IMR-90 (cell line): ENCODE results near the gene PPP1R9B. TPM values are rescaled to one million over a fixed set of nuclear protein-coding genes. Genes with fewer than 3 reads are reported as not detected.

Experiments used
- ATAC-seq: fragments of 200-7000 bp; cut with Tn5 transposase; 2 replicates; pipeline ENCODE4 v1.9.1; 2020; ENCODE audit warnings: low read depth, mild to moderate bottlenecking, moderate library complexity
- BruUV-seq: library from RNA; stranded (reverse); fragments of 400-500 nt; replicated peaks from 2 replicates; lab custom pipeline; 2021; lab: Mats Ljungman, UMichigan
- CTCF ChIA-PET: fragments of 300-600 bp; formaldehyde crosslinking; extraction: SDS; loops from one replicate; lab custom pipeline; 2021; ENCODE audit warnings: antibody characterized with exemption; lab: Yijun Ruan, JAX
- POLR2A ChIA-PET: fragments of 300-600 bp; sonication (Branson Sonifier 250); formaldehyde crosslinking; loops from one replicate; lab custom pipeline; 2022; ENCODE audit warnings: antibody characterized with exemption; ENCODE audit not compliant: unreplicated experiment; lab: Charles Lee
- DNase-seq: peaks from one replicate; pipeline ENCODE4 v3.0.0; 2013
- H2AFZ ChIP-seq: replicated peaks from 2 replicates; pipeline ENCODE3; 2013; ENCODE audit warnings: low read length, mild to moderate bottlenecking; ENCODE audit not compliant: poor library complexity
- H2AK5ac ChIP-seq: 2 replicates; pipeline ENCODE4 v1.6.1; 2013; ENCODE audit warnings: low read depth, low read length, inconsistent platforms
- H2AK9ac ChIP-seq: replicated peaks from 2 replicates; pipeline ENCODE3; 2013; ENCODE audit warnings: mild to moderate bottlenecking, low read depth, low read length, moderate library complexity; ENCODE audit not compliant: poor library complexity
- H2BK120ac ChIP-seq: 2 replicates; pipeline ENCODE4 v1.6.1; 2013; ENCODE audit warnings: low read depth, low read length, inconsistent platforms
- H2BK15ac ChIP-seq: 3 replicates; pipeline ENCODE4 v1.6.1; 2013; ENCODE audit warnings: low read depth, low read length, inconsistent platforms
- H2BK20ac ChIP-seq: 2 replicates; pipeline ENCODE4 v1.6.1; 2013; ENCODE audit warnings: low read depth, mild to moderate bottlenecking, inconsistent platforms, low read length, moderate library complexity
- H2BK5ac ChIP-seq: 2 replicates; pipeline ENCODE4 v1.6.1; 2013; ENCODE audit warnings: mild to moderate bottlenecking, low read depth, low read length, inconsistent platforms; ENCODE audit not compliant: poor library complexity, severe bottlenecking
- H3K14ac ChIP-seq: replicated peaks from 2 replicates; pipeline ENCODE4 v1.6.1; 2013; ENCODE audit warnings: low read depth, low read length, inconsistent platforms
- H3K18ac ChIP-seq: 2 replicates; pipeline ENCODE4 v1.6.1; 2013; ENCODE audit warnings: low read depth, low read length, control low read depth
- H3K23ac ChIP-seq: 2 replicates; pipeline ENCODE4 v1.6.1; 2013; ENCODE audit warnings: low read depth, low read length, inconsistent platforms
- H3K27ac ChIP-seq: 2 replicates; pipeline ENCODE4 v1.5.1; 2013; ENCODE audit warnings: mild to moderate bottlenecking, control low read depth, low read length; ENCODE audit not compliant: insufficient read depth
- H3K27me3 ChIP-seq: 2 replicates; pipeline ENCODE4 v1.6.1; 2013; ENCODE audit warnings: low read length; ENCODE audit not compliant: control insufficient read depth, insufficient read depth
- H3K36me3 ChIP-seq: 2 replicates; pipeline ENCODE4 v1.6.1; 2013; ENCODE audit warnings: low read length, mixed read lengths; ENCODE audit not compliant: control insufficient read depth, insufficient read depth
- H3K4ac ChIP-seq: 2 replicates; pipeline ENCODE4 v1.6.1; 2013; ENCODE audit warnings: low read depth, low read length, inconsistent platforms
- H3K4me1 ChIP-seq: 2 replicates; pipeline ENCODE4 v1.6.1; 2013; ENCODE audit warnings: low read length, mixed read lengths; ENCODE audit not compliant: control insufficient read depth, insufficient read depth
- H3K4me2 ChIP-seq: 2 replicates; pipeline ENCODE4 v1.6.1; 2013; ENCODE audit warnings: low read depth, mild to moderate bottlenecking, control low read depth, low read length, moderate library complexity
- H3K4me3 ChIP-seq: 2 replicates; pipeline ENCODE4 v1.5.1; 2013; ENCODE audit warnings: low read depth, mild to moderate bottlenecking, control low read depth, low read length, moderate library complexity; ENCODE audit not compliant: insufficient read depth
- H3K56ac ChIP-seq: 2 replicates; pipeline ENCODE4 v1.6.1; 2013; ENCODE audit warnings: low read length, inconsistent platforms; ENCODE audit not compliant: insufficient read depth; ENCODE audit errors: extremely low read depth
- H3K79me1 ChIP-seq, 2 experiments: 2 replicates each; pipeline ENCODE4 v1.6.1; 2013; ENCODE audit warnings: low read length in 2 of 2, inconsistent platforms in 1 of 2, low read depth in 1 of 2
- H3K9ac ChIP-seq: 2 replicates; pipeline ENCODE4 v1.6.1; 2013; ENCODE audit warnings: low read depth, low read length, control low read depth
- H3K9me1 ChIP-seq: 2 replicates; pipeline ENCODE4 v1.6.1; 2013; ENCODE audit warnings: low read length, inconsistent platforms; ENCODE audit not compliant: insufficient read depth
- H3K9me3 ChIP-seq: 2 replicates; pipeline ENCODE4 v1.6.1; 2013; ENCODE audit warnings: low read length; ENCODE audit not compliant: control insufficient read depth, insufficient read depth
- H4K20me1 ChIP-seq: 2 replicates; pipeline ENCODE4 v1.6.1; 2013; ENCODE audit warnings: low read length, inconsistent platforms; ENCODE audit not compliant: insufficient read depth
- H4K5ac ChIP-seq: 2 replicates; pipeline ENCODE4 v1.6.1; 2013; ENCODE audit warnings: mild to moderate bottlenecking, low read depth, low read length, control low read depth
- H4K8ac ChIP-seq, 2 experiments: 2 replicates each; pipeline ENCODE4 v1.6.1; 2013; ENCODE audit warnings: low read depth in 2 of 2, low read length in 2 of 2, control low read depth in 1 of 2, inconsistent platforms in 1 of 2
- H4K91ac ChIP-seq: 2 replicates; pipeline ENCODE4 v1.6.1; 2013; ENCODE audit warnings: low read depth, low read length, inconsistent platforms; ENCODE audit not compliant: insufficient read depth
- BHLHE40 ChIP-seq: fragments of 150-350 bp; IDR thresholded peaks from 2 replicates; pipeline ENCODE4 v1.6.1; 2016; ENCODE audit warnings: mild to moderate bottlenecking, low read depth, low read length
- CEBPB ChIP-seq: IDR thresholded peaks from 2 replicates; pipeline ENCODE4 v1.6.1; 2012; ENCODE audit warnings: low read depth, low read length, improper control_type of control experiment
- CHD1 ChIP-seq: IDR thresholded peaks from 2 replicates; pipeline ENCODE4 v1.6.1; 2012; ENCODE audit warnings: low read depth, low read length, improper control_type of control experiment
- CTCF ChIP-seq: conservative IDR thresholded peaks from 2 replicates; pipeline ENCODE4 v1.5.1; 2012; ENCODE audit warnings: mild to moderate bottlenecking, low read depth, low read length, improper control_type of control experiment
- ELK1 ChIP-seq: fragments of 150-350 bp; IDR thresholded peaks from 2 replicates; pipeline ENCODE4 v1.6.1; 2016; ENCODE audit warnings: low read depth, mild to moderate bottlenecking, low read length, moderate library complexity, borderline replicate concordance
- MAZ ChIP-seq: IDR thresholded peaks from 2 replicates; pipeline ENCODE4 v1.6.1; 2012; ENCODE audit warnings: low read depth, mild to moderate bottlenecking, low read length, improper control_type of control experiment, moderate library complexity, borderline replicate concordance
- MXI1 ChIP-seq: IDR thresholded peaks from 2 replicates; pipeline ENCODE4 v1.6.1; 2012; ENCODE audit warnings: low read depth, mild to moderate bottlenecking, low read length, moderate library complexity, borderline replicate concordance
- NFE2L2 ChIP-seq: fragments of 150-350 bp; IDR thresholded peaks from 2 replicates; pipeline ENCODE4 v1.6.1; 2016; ENCODE audit warnings: low read depth, mild to moderate bottlenecking, low read length
- POLR2A ChIP-seq: IDR thresholded peaks from 2 replicates; pipeline ENCODE4 v1.6.1; 2012; ENCODE audit warnings: mild to moderate bottlenecking, low read depth, low read length
- RCOR1 ChIP-seq: IDR thresholded peaks from 2 replicates; pipeline ENCODE4 v1.6.1; 2012; ENCODE audit warnings: mild to moderate bottlenecking, low read length, improper control_type of control experiment; ENCODE audit not compliant: insufficient replicate concordance
- RFX5 ChIP-seq: IDR thresholded peaks from 2 replicates; pipeline ENCODE4 v1.8.0; 2012; ENCODE audit warnings: low read depth, mild to moderate bottlenecking, low read length, moderate library complexity
- SMC3 ChIP-seq: fragments of 150-350 bp; IDR thresholded peaks from 2 replicates; pipeline ENCODE4 v1.6.1; 2016; ENCODE audit warnings: low read depth, mild to moderate bottlenecking, antibody characterized with exemption, low read length, moderate library complexity
- USF2 ChIP-seq: fragments of 150-350 bp; IDR thresholded peaks from 2 replicates; pipeline ENCODE4 v1.6.1; 2017; ENCODE audit warnings: mild to moderate bottlenecking, antibody characterized with exemption, low read length, low read depth
- WGBS, 2 experiments: methylation state at CpG; one replicate each; pipeline versions ENCODE4 v1.1.5 to v1.1.7; 2013; ENCODE audit warnings: missing lambda C conversion rate in 2 of 2; ENCODE audit not compliant: insufficient read length in 1 of 2; ENCODE audit errors: extremely low coverage in 2 of 2; 5-methylcytosine and 5-hydroxymethylcytosine counted together
- dilution Hi-C: fragments of 300-500 bp; cut with HindIII; formaldehyde crosslinking; loops from one replicate; pipeline ENCODE4 v1.14.3; 2018; ENCODE audit warnings: low sequenced_read_pairs; ENCODE audit not compliant: unreplicated experiment
- in situ Hi-C: fragments of 300-500 bp; cut with MboI; formaldehyde crosslinking; loops from 3 replicates; pipeline ENCODE4 v1.14.3; 2019; ENCODE audit warnings: low sequenced_read_pairs, inconsistent platforms, mixed read lengths
- intact Hi-C: fragments of 100-400 bp; cut with micrococcal nuclease; formaldehyde crosslinking; loops from 2 replicates; pipeline ENCODE4 v1.10.0; 2022
- polyA plus RNA-seq, 3 experiments: library from polyadenylated mRNA; depleted of rRNA; stranded (reverse); fragments of >200 nt; gene quantifications; 2 replicates each; pipeline ENCODE4 v1.2.3, GENCODE V29; 2012; ENCODE audit warnings: low replicate concordance in 1 of 3
- total RNA-seq: library from RNA; depleted of rRNA; stranded (reverse); fragments of >200 nt; gene quantifications from 2 replicates; pipeline ENCODE4 v1.2.3, GENCODE V29; 2012

The PPP1R9B gene
- total and polyA plus RNA-seq, 2 of the 4 experiments (the other 2 are of a cell fraction): 23.0 to 28.0 TPM

- Histone ChIP-seq H3K56ac (no peak overlapping the region; the same call in 1 of the 2 replicates), H2BK15ac (no peak overlapping the region), H3K4me3 (no peak overlapping the region), H2BK5ac (peak overlapping the region; percentile 44), H2AK9ac (peak overlapping the region; percentile 88), H2BK20ac (no peak overlapping the region), H3K9me1 (peaks cover 12% of the 10 kb centered on the region; the same call in 1 of the 2 replicates), H3K9ac (no peak overlapping the region), H3K79me1 (peaks cover 0 to 32% of the 10 kb centered on the region in 2 experiments; a peak in 2 of 4 replicates), H3K27ac (peak overlapping the region; percentile 70), H3K27me3 (no peaks in the 10 kb centered on the region), H3K23ac (no peak overlapping the region), H3K9me3 (no peaks in the 10 kb centered on the region), H3K36me3 (peaks cover 50% of the 10 kb centered on the region), H4K20me1 (peaks cover 92% of the 10 kb centered on the region), H2BK120ac (no peak overlapping the region), H3K4me1 (peaks cover 3% of the 10 kb centered on the region), H4K91ac (no peak overlapping the region), H3K4me2 (no peak overlapping the region), H3K4ac (peak overlapping the region; percentile 37; the same call in 1 of the 2 replicates), H2AFZ (peak overlapping the region; percentile 69), H4K8ac (peak overlapping the region in 1 of 2 experiments; percentile 54; a peak in 1 of 4 replicates), H3K14ac (peak overlapping the region; percentile 16; the same call in 1 of the 2 replicates), H2AK5ac (0 out of 2 replicates have a peak overlapping the region, but pooled peaks have one; percentile 7), H4K5ac (no peak overlapping the region), H3K18ac (no peak overlapping the region)
- intact Hi-C loops (no loop called here), in situ Hi-C loops (no loop called here), dilution Hi-C loops (no loop called here)
- 0 to 100% methylated on average over 1 of the region's 12 CpGs for WGBS, 2 experiments
- CTCF ChIA-PET: no interaction called here
- POLR2A ChIA-PET: interaction anchor here (0.6 to 1.6 kb wide), 4 partner anchors 17 to 112 kb away, joined by 3 to 5 read pairs (median 4); partner anchors contain the start of gene TMEM92
- ATAC-seq: no peak
- DNase-seq: peak; percentile 70
- TF ChIP-seq MXI1: no peak
- no peak for TF ChIP-seq ELK1
- TF ChIP-seq POLR2A: no peak
- TF ChIP-seq CEBPB: no peak
- no peak for TF ChIP-seq MAZ
- no peak for TF ChIP-seq CHD1
- no peak for TF ChIP-seq RFX5
- TF ChIP-seq SMC3: no peak
- TF ChIP-seq BHLHE40: peak; percentile 31; the same call in 1 of the 2 replicates
- TF ChIP-seq CTCF: no peak
- no peak for TF ChIP-seq NFE2L2
- no peak for TF ChIP-seq RCOR1
- TF ChIP-seq USF2: 0 out of 2 replicates have a peak, but pooled peaks have one; percentile 2
- BruUV-seq: no TSS peak
Observed at GRCh38 chr17:50183421-50183994, 33.0 kb upstream of the PPP1R9B start.
